Measurements from ENCODE around the gene MORN1. TPM values are rescaled to one million over a fixed set of nuclear protein-coding genes. Genes with fewer than 3 reads are reported as not detected.

The MORN1 gene
- total RNA-seq, 1 experiment from 2014 or later, result 6.2 TPM

- no peak for DNase-seq
Observed at GRCh38 chr1:2399890-2400575, 8.7 kb upstream of the MORN1 start.

GRCh38 chr1:2398871-2399270 lies 7.5 kb upstream of the MORN1 start:
- Histone ChIP-seq H3K9me3 (ENCODE audit: low read length) (no peaks in the 10 kb centered on the region), H3K36me3 (ENCODE audit: insufficient read depth, low read length) (peaks cover 24% of the 10 kb centered on the region), H4K20me1 (ENCODE audit: insufficient read depth, low read depth, low read length) (peaks cover 23% of the 10 kb centered on the region; the same call in 1 of the 2 replicates), H3K9me2 (replicated peaks; ENCODE audit: insufficient read depth, low read length) (no peaks in the 10 kb centered on the region), H3K4me3 (ENCODE audit: low read length) (no peak overlapping the region), H3K79me2 (ENCODE audit: low read length) (peaks cover 21% of the 10 kb centered on the region), H3K4me1 (ENCODE audit: low read length) (no peaks in the 10 kb centered on the region), H3K9ac (ENCODE audit: low read length) (no peak overlapping the region), H3K4me2 (ENCODE audit: low read depth, low read length, poor library complexity, severe bottlenecking) (no peak overlapping the region), H3K27ac (ENCODE audit: low read length) (no peak overlapping the region), H2AFZ (ENCODE audit: low read length) (no peak overlapping the region), H3K27me3 (ENCODE audit: low read length) (no peaks in the 10 kb centered on the region)
- no peak for DNase-seq

More at GRCh38 chr1:2399890-2400575, 8.7 kb upstream of the MORN1 start:
- Histone ChIP-seq H2AFZ (ENCODE audit: low read length) (no peak overlapping the region), H3K9me2 (replicated peaks; ENCODE audit: insufficient read depth, low read length) (no peaks in the 10 kb centered on the region), H3K9ac (ENCODE audit: low read length) (no peak overlapping the region), H3K4me1 (ENCODE audit: low read length) (no peaks in the 10 kb centered on the region), H3K4me2 (ENCODE audit: low read depth, low read length, poor library complexity, severe bottlenecking) (no peak overlapping the region), H3K36me3 (ENCODE audit: insufficient read depth, low read length) (peaks cover 34% of the 10 kb centered on the region), H3K79me2 (ENCODE audit: low read length) (peaks cover 9% of the 10 kb centered on the region), H4K20me1 (ENCODE audit: insufficient read depth, low read depth, low read length) (peaks cover 13% of the 10 kb centered on the region; the same call in 1 of the 2 replicates), H3K9me3 (ENCODE audit: low read length) (no peaks in the 10 kb centered on the region), H3K27ac (ENCODE audit: low read length) (no peak overlapping the region), H3K27me3 (ENCODE audit: low read length) (no peaks in the 10 kb centered on the region), H3K4me3 (ENCODE audit: low read length) (no peak overlapping the region)

GRCh38 chr1:2397007-2397679 lies 5.8 kb upstream of the MORN1 start:
- Histone ChIP-seq H3K36me3 (ENCODE audit: insufficient read depth, low read length) (peaks cover 21% of the 10 kb centered on the region), H4K20me1 (ENCODE audit: insufficient read depth, low read depth, low read length) (peaks cover 36% of the 10 kb centered on the region), H3K4me3 (ENCODE audit: low read length) (no peak overlapping the region), H3K9me3 (ENCODE audit: low read length) (no peaks in the 10 kb centered on the region), H3K4me1 (ENCODE audit: low read length) (peaks cover 16% of the 10 kb centered on the region), H2AFZ (ENCODE audit: low read length) (no peak overlapping the region), H3K27me3 (ENCODE audit: low read length) (no peaks in the 10 kb centered on the region), H3K79me2 (ENCODE audit: low read length) (peaks cover 38% of the 10 kb centered on the region), H3K4me2 (ENCODE audit: low read depth, low read length, poor library complexity, severe bottlenecking) (no peak overlapping the region), H3K9me2 (replicated peaks; ENCODE audit: insufficient read depth, low read length) (no peaks in the 10 kb centered on the region), H3K27ac (ENCODE audit: low read length) (no peak overlapping the region), H3K9ac (ENCODE audit: low read length) (no peak overlapping the region)
- DNase-seq, result no peak

- no peaks in the 10 kb centered on the region for H3K9me2 ChIP-seq (replicated peaks; ENCODE audit: insufficient read depth, low read length)
- H3K4me3 ChIP-seq (ENCODE audit: low read length), result no peak overlapping the region
- no peak for DNase-seq
- H4K20me1 ChIP-seq (ENCODE audit: insufficient read depth, low read depth, low read length), result peaks cover 37% of the 10 kb centered on the region
- peaks cover 16% of the 10 kb centered on the region for H3K4me1 ChIP-seq (ENCODE audit: low read length)
- H3K27me3 ChIP-seq (ENCODE audit: low read length), result no peaks in the 10 kb centered on the region
- peaks cover 21% of the 10 kb centered on the region for H3K36me3 ChIP-seq (ENCODE audit: insufficient read depth, low read length)
- no peaks in the 10 kb centered on the region for H3K9me3 ChIP-seq (ENCODE audit: low read length)
- H3K79me2 ChIP-seq (ENCODE audit: low read length), result peaks cover 40% of the 10 kb centered on the region
- no peak overlapping the region for H3K4me2 ChIP-seq (ENCODE audit: low read depth, low read length, poor library complexity, severe bottlenecking)
- no peak overlapping the region for H3K27ac ChIP-seq (ENCODE audit: low read length)
- no peak overlapping the region for H3K9ac ChIP-seq (ENCODE audit: low read length)
- no peak overlapping the region for H2AFZ ChIP-seq (ENCODE audit: low read length)
Observed at GRCh38 chr1:2396476-2396875, 5.1 kb upstream of the MORN1 start.

- H3K27me3 ChIP-seq (ENCODE audit: low read length), result no peaks in the 10 kb centered on the region
- H3K9ac ChIP-seq (ENCODE audit: low read length), result no peak overlapping the region
- no peaks in the 10 kb centered on the region for H3K9me2 ChIP-seq (replicated peaks; ENCODE audit: insufficient read depth, low read length)
- H3K4me2 ChIP-seq (ENCODE audit: low read depth, low read length, poor library complexity, severe bottlenecking), result no peak overlapping the region
- peaks cover 16% of the 10 kb centered on the region for H3K4me1 ChIP-seq (ENCODE audit: low read length)
- DNase-seq, result no peak
- peaks cover 21% of the 10 kb centered on the region for H3K36me3 ChIP-seq (ENCODE audit: insufficient read depth, low read length)
- H3K27ac ChIP-seq (ENCODE audit: low read length), result no peak overlapping the region
- H3K79me2 ChIP-seq (ENCODE audit: low read length), result peaks cover 41% of the 10 kb centered on the region
- no peaks in the 10 kb centered on the region for H3K9me3 ChIP-seq (ENCODE audit: low read length)
- H4K20me1 ChIP-seq (ENCODE audit: insufficient read depth, low read depth, low read length), result peaks cover 37% of the 10 kb centered on the region
- H3K4me3 ChIP-seq (ENCODE audit: low read length), result no peak overlapping the region
- H2AFZ ChIP-seq (ENCODE audit: low read length), result no peak overlapping the region
Observed at GRCh38 chr1:2396059-2396458, 4.7 kb upstream of the MORN1 start.

GRCh38 chr1:2395245-2395644 lies 3.9 kb upstream of the MORN1 start:
- peaks cover 32% of the 10 kb centered on the region for H4K20me1 ChIP-seq (ENCODE audit: insufficient read depth, low read depth, low read length)
- no peak overlapping the region for H2AFZ ChIP-seq (ENCODE audit: low read length)
- no peak overlapping the region for H3K4me2 ChIP-seq (ENCODE audit: low read depth, low read length, poor library complexity, severe bottlenecking)
- no peaks in the 10 kb centered on the region for H3K9me2 ChIP-seq (replicated peaks; ENCODE audit: insufficient read depth, low read length)
- peaks cover 15% of the 10 kb centered on the region for H3K36me3 ChIP-seq (ENCODE audit: insufficient read depth, low read length)
- H3K4me1 ChIP-seq (ENCODE audit: low read length), result peaks cover 21% of the 10 kb centered on the region
- H3K9me3 ChIP-seq (ENCODE audit: low read length), result no peaks in the 10 kb centered on the region
- peaks cover 50% of the 10 kb centered on the region for H3K79me2 ChIP-seq (ENCODE audit: low read length)
- no peak overlapping the region for H3K9ac ChIP-seq (ENCODE audit: low read length)
- H3K27ac ChIP-seq (ENCODE audit: low read length), result no peak overlapping the region
- no peak overlapping the region for H3K4me3 ChIP-seq (ENCODE audit: low read length)
- DNase-seq, result no peak
- no peaks in the 10 kb centered on the region for H3K27me3 ChIP-seq (ENCODE audit: low read length)

- DNase-seq, result no peak
- H3K27me3 ChIP-seq (ENCODE audit: low read length), result no peaks in the 10 kb centered on the region
- no peak overlapping the region for H2AFZ ChIP-seq (ENCODE audit: low read length)
- no peak overlapping the region for H3K4me3 ChIP-seq (ENCODE audit: low read length)
- H3K79me2 ChIP-seq (ENCODE audit: low read length), result peaks cover 53% of the 10 kb centered on the region
- H3K9me3 ChIP-seq (ENCODE audit: low read length), result no peaks in the 10 kb centered on the region
- no peaks in the 10 kb centered on the region for H3K9me2 ChIP-seq (replicated peaks; ENCODE audit: insufficient read depth, low read length)
- peaks cover 15% of the 10 kb centered on the region for H3K36me3 ChIP-seq (ENCODE audit: insufficient read depth, low read length)
- no peak overlapping the region for H3K27ac ChIP-seq (ENCODE audit: low read length)
- no peak overlapping the region for H3K4me2 ChIP-seq (ENCODE audit: low read depth, low read length, poor library complexity, severe bottlenecking)
- H4K20me1 ChIP-seq (ENCODE audit: insufficient read depth, low read depth, low read length), result peaks cover 32% of the 10 kb centered on the region
- H3K4me1 ChIP-seq (ENCODE audit: low read length), result peaks cover 25% of the 10 kb centered on the region
- H3K9ac ChIP-seq (ENCODE audit: low read length), result no peak overlapping the region
Observed at GRCh38 chr1:2394761-2395160, 3.4 kb upstream of the MORN1 start.

- Histone ChIP-seq H3K9ac (ENCODE audit: low read length) (no peak overlapping the region), H3K36me3 (ENCODE audit: insufficient read depth, low read length) (peaks cover 15% of the 10 kb centered on the region), H3K4me2 (ENCODE audit: low read depth, low read length, poor library complexity, severe bottlenecking) (no peak overlapping the region), H3K27me3 (ENCODE audit: low read length) (no peaks in the 10 kb centered on the region), H3K27ac (ENCODE audit: low read length) (no peak overlapping the region), H2AFZ (ENCODE audit: low read length) (no peak overlapping the region), H3K4me3 (ENCODE audit: low read length) (no peak overlapping the region), H4K20me1 (ENCODE audit: insufficient read depth, low read depth, low read length) (peaks cover 32% of the 10 kb centered on the region), H3K9me2 (replicated peaks; ENCODE audit: insufficient read depth, low read length) (no peaks in the 10 kb centered on the region), H3K9me3 (ENCODE audit: low read length) (no peaks in the 10 kb centered on the region), H3K4me1 (ENCODE audit: low read length) (peaks cover 27% of the 10 kb centered on the region), H3K79me2 (ENCODE audit: low read length) (peaks cover 53% of the 10 kb centered on the region)
- no peak for DNase-seq
Observed at GRCh38 chr1:2394220-2394619, 2.9 kb upstream of the MORN1 start.

Measured in Karpas-422 (cell line).